Measurements from ENCODE around the gene NELFA. TPM values are rescaled to one million over a fixed set of nuclear protein-coding genes. Genes with fewer than 3 reads are reported as not detected.

The NELFA gene
- total RNA-seq, 1 experiment from 2014 or later, result 58.3 TPM

DNA sequence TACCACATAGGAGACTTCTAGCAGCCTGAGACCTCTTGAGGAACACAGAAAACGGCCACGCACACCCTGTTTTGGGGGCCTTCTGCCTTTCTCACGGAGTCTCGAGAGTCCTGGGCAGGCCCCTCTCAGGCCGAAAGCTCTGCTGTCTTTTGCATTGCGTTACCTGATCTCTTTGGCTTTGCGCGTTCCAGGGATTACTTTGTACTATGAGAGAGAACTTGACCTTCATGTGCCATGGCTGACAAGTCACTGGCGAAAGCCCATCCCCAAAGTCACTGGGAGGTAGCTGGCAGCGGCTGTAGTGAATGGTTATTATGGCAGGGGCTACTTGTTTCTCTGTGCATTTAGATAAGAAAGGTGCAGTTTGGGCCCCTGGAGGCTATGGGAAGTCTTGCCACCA is 42.3 kb upstream of the NELFA start:
- Histone ChIP-seq H3K27ac (ENCODE audit: low read depth, low read length, poor library complexity, severe bottlenecking) (no peak overlapping the region), H3K4me1 (ENCODE audit: insufficient read depth, low read length, poor library complexity, severe bottlenecking) (no peaks in the 10 kb centered on the region), H3K4me3 (ENCODE audit: low read depth, low read length, poor library complexity, severe bottlenecking) (no peak overlapping the region), H3K27me3 (replicated peaks; ENCODE audit: insufficient read depth, low read depth, low read length, poor library complexity) (peaks cover 10% of the 10 kb centered on the region), H3K9me3 (ENCODE audit: low read depth, low read length, poor library complexity, severe bottlenecking) (no peaks in the 10 kb centered on the region), H3K36me3 (ENCODE audit: insufficient read depth, low read length, poor library complexity, severe bottlenecking) (no peaks in the 10 kb centered on the region)
- TF ChIP-seq, protein P1, sequence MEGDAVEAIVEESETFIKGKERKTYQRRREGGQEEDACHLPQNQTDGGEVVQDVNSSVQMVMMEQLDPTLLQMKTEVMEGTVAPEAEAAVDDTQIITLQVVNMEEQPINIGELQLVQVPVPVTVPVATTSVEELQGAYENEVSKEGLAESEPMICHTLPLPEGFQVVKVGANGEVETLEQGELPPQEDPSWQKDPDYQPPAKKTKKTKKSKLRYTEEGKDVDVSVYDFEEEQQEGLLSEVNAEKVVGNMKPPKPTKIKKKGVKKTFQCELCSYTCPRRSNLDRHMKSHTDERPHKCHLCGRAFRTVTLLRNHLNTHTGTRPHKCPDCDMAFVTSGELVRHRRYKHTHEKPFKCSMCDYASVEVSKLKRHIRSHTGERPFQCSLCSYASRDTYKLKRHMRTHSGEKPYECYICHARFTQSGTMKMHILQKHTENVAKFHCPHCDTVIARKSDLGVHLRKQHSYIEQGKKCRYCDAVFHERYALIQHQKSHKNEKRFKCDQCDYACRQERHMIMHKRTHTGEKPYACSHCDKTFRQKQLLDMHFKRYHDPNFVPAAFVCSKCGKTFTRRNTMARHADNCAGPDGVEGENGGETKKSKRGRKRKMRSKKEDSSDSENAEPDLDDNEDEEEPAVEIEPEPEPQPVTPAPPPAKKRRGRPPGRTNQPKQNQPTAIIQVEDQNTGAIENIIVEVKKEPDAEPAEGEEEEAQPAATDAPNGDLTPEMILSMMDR (conservative IDR thresholded peaks at IDR 0.05; ENCODE audit: low read depth, low read length), result no peak
- TF ChIP-seq EZH2 (IDR thresholded peaks at IDR 0.05; ENCODE audit: borderline replicate concordance, low read depth, low read length, poor library complexity, severe bottlenecking), result no peak
- intact Hi-C loops (cut with micrococcal nuclease; ENCODE audit: unreplicated experiment), result no loop called here
- no peak for DNase-seq (ENCODE audit: low spot score)
- ChIA-PET POLR2A (ENCODE audit: low non-redundant PET) (no interaction called here), CTCF (no interaction called here)
- no TSS peak for BruUV-seq (replicated peaks)

DNA sequence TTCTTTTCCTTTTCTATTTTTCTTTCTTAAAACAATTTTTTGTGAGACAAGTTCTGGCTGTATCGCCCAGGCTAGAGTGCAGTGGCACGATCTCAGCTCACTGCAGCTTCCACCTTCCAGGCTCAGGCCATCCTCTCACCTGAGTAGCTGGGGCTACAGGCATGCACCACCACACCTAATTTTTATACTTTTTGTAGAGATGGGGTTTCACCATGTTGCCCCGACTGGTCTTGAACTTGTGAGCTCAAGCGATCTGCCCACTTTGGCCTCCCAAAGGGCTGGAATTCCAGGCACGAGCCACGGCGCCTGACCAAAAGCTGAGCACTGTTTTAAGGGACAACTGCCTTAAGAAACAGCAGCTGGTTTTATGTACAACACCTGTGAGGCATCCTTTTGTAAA is 41.0 kb upstream of the NELFA start:
- intact Hi-C loops (cut with micrococcal nuclease; ENCODE audit: unreplicated experiment), result no loop called here
- POLR2A ChIA-PET (ENCODE audit: low non-redundant PET), result no interaction called here

DNA sequence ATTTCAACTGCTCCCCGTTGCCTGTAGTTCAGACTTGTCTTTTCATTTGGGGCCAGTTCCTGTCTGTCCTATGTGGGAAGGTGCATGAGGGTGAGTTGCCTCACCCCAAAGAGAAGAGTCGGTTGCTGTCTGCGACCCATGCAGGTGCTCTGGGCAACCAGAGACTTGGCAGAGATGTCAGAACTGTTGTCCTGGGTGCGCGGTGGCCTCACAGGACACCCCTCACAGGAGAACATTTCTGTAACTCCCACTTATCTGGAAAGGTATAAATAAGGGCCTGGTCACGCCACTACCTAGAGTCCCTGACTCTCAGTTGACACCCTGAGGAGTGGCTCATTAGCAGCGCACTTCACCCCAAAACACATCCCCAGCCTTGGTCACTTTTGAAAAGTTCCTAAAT is 40.6 kb upstream of the NELFA start:
- H3K9me3 ChIP-seq (ENCODE audit: low read depth, low read length, poor library complexity, severe bottlenecking), result no peaks in the 10 kb centered on the region
- no peak for DNase-seq (ENCODE audit: low spot score)
- peaks cover 10% of the 10 kb centered on the region for H3K27me3 ChIP-seq (replicated peaks; ENCODE audit: insufficient read depth, low read depth, low read length, poor library complexity)
- no TSS peak for BruUV-seq (replicated peaks)
- no peaks in the 10 kb centered on the region for H3K4me1 ChIP-seq (ENCODE audit: insufficient read depth, low read length, poor library complexity, severe bottlenecking)
- CTCF ChIA-PET, result interaction anchor here (0.6 kb wide), 1 partner anchor 975 kb away, joined by 7 read pairs; no protein-coding TSS in a partner anchor
- no peak overlapping the region for H3K4me3 ChIP-seq (ENCODE audit: low read depth, low read length, poor library complexity, severe bottlenecking)
- intact Hi-C loops (cut with micrococcal nuclease; ENCODE audit: unreplicated experiment), result no loop called here
- POLR2A ChIA-PET (ENCODE audit: low non-redundant PET), result no interaction called here
- H3K36me3 ChIP-seq (ENCODE audit: insufficient read depth, low read length, poor library complexity, severe bottlenecking), result no peaks in the 10 kb centered on the region
- no peak overlapping the region for H3K27ac ChIP-seq (ENCODE audit: low read depth, low read length, poor library complexity, severe bottlenecking)
- TF ChIP-seq EZH2 (IDR thresholded peaks at IDR 0.05; ENCODE audit: borderline replicate concordance, low read depth, low read length, poor library complexity, severe bottlenecking), result no peak
- TF ChIP-seq, protein P1 (conservative IDR thresholded peaks at IDR 0.05; ENCODE audit: low read depth, low read length), result no peak

More for the DNA sequence above, 41.0 kb upstream of the NELFA start:
- no peak overlapping the region for H3K4me3 ChIP-seq (ENCODE audit: low read depth, low read length, poor library complexity, severe bottlenecking)
- no peak for DNase-seq (ENCODE audit: low spot score)
- H3K9me3 ChIP-seq (ENCODE audit: low read depth, low read length, poor library complexity, severe bottlenecking), result no peaks in the 10 kb centered on the region
- no peaks in the 10 kb centered on the region for H3K36me3 ChIP-seq (ENCODE audit: insufficient read depth, low read length, poor library complexity, severe bottlenecking)
- no peak overlapping the region for H3K27ac ChIP-seq (ENCODE audit: low read depth, low read length, poor library complexity, severe bottlenecking)
- H3K27me3 ChIP-seq (replicated peaks; ENCODE audit: insufficient read depth, low read depth, low read length, poor library complexity), result peaks cover 10% of the 10 kb centered on the region
- TF ChIP-seq EZH2 (IDR thresholded peaks at IDR 0.05; ENCODE audit: borderline replicate concordance, low read depth, low read length, poor library complexity, severe bottlenecking), result no peak
- TF ChIP-seq, protein P1 (conservative IDR thresholded peaks at IDR 0.05; ENCODE audit: low read depth, low read length), result no peak
- CTCF ChIA-PET, result no interaction called here
- H3K4me1 ChIP-seq (ENCODE audit: insufficient read depth, low read length, poor library complexity, severe bottlenecking), result no peaks in the 10 kb centered on the region
- no TSS peak for BruUV-seq (replicated peaks)
